GM21447 (cell line): ENCODE data around the gene FMNL1.
"Not testable (repeated sequence)": the region's sequence is repeated elsewhere in the genome, so short reads cannot be mapped to it uniquely, and the experiment has no call there.

ENCODE experiments used
- ATAC-seq: cut with Tn5 transposase; IDR thresholded peaks from one replicate; pipeline ENCODE4 v1.9.1; 2021; ENCODE audit not compliant: unreplicated experiment

The FMNL1 gene

DNA sequence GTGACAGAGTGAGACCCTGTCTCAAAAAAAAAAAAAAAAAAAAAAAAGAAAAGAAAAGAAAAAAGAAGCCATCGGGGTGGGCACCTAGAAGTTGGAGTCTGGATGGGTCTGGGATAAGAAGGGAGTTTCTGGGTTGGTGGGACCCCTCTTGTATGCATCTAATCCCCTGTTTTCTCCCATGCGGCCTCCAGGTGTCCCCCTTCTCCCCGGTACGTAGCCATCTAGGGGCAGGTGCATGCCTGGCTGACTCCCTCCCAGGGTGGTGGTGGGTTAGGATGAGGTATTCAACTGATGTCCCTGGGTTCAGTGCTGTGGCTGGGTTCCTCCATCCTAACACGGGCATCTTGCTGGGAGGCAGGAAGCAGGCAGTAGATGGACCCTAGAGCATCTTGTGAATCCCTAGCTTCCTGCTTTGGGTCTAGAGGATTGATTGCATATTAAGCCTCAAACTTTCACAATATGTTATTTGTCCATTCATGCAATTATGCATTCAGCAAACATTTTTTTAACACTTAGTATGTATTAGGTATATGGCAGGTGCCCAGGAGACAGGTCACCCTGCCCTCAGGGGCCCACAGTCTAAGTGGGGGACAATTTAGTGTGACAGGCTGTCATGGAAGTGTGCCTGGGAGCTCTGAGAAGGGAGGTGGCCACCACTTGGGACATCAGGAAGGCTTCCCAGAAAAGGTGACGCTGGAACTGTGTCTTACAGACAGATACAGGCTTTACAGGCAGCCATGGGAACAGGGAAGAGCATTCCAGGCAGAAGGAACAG is 13.1 kb downstream of the FMNL1 start:
- ATAC-seq: no peak

GRCh38 chr17:45235416-45236281 is 14.0 kb downstream of the FMNL1 start:
- ATAC-seq: no peak

DNA sequence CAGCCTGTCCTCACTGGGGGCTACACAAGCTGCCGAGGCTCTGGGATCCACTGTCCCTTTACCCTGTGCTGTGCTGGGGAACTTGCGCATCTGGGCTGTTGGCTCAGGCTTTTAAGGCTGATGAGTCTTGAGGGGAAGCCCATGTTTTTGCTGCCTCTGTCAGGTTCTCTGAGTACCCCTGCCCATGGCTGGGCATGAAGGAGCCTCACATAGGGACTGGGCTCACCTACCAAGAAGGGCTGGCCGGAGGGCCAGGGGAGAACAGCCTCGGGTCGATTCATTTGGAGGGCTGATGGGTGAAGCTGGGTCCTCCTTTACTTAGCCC is 14.6 kb downstream of the FMNL1 start:
- ATAC-seq: no peak

DNA sequence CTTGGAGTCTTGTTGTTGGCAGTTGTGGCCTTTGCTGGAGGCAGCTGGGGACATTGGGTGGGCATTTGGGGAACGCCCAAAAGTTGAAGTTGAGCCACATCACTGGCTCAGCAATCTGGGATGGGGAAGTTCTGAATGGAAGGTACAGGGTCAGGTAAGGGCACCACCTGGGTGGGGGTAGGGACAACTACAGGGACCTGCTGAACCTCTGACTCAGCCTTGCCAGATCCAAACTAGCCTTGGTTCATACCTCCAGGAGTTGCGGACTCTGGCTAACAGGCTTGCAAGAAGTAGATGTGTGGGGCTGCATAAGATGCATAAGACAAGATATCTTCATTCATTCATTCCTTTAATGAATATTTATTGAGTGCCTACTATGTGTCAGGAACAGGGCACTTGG is 16.0 kb downstream of the FMNL1 start:
- ATAC-seq: no peak

GRCh38 chr17:45238155-45238774 is 16.6 kb downstream of the FMNL1 start:
- no peak for ATAC-seq

GRCh38 chr17:45240905-45241327 is 19.2 kb downstream of the FMNL1 start:
- no peak for ATAC-seq

GRCh38 chr17:45241328-45242028 is 19.8 kb downstream of the FMNL1 start:
- ATAC-seq: no peak

DNA sequence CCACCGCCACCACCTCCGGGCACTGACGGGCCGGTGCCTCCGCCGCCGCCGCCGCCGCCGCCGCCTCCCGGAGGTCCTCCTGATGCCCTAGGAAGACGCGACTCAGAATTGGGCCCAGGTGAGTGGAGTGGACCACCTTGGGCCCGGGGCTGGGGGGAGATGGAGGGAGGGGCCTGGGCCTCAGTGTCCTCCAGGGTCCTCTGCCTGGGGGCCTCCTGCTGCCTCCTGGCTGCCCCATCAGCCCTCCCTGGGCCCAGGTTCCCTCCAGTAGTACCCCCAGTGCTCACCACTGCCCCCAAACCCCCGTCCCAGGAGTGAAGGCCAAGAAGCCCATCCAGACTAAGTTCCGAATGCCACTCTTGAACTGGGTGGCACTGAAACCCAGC is 20.3 kb downstream of the FMNL1 start:
- no peak for ATAC-seq

- ATAC-seq: no peak
Observed at GRCh38 chr17:45243750-45244149, 22.1 kb downstream of the FMNL1 start.

- ATAC-seq: no peak
Observed at GRCh38 chr17:45244725-45245656, 23.3 kb downstream of the FMNL1 start.

DNA sequence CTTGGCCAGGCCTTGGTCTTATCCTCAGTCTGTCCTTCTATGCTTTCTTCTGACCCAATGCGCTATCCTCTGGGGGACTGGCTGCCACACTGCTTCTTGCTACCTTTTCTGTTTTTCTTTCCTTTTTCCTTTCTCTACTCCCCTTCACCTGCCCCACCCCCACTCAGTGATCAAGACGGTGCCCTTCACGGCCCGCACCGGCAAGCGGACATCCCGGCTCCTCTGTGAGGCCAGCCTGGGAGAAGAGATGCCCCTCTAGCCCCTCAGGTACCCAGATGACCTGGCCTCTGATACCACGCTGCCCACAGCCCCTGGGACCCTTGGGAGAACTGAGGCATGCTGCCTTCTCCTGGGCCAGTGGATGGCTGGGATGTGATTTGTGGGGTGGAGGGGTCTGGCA is 24.7 kb downstream of the FMNL1 start:
- ATAC-seq: no peak

- ATAC-seq: no peak
Observed at GRCh38 chr17:45246861-45247428, 25.3 kb downstream of the FMNL1 start.

GRCh38 chr17:45247429-45248131 is 25.9 kb downstream of the FMNL1 start:
- peak; percentile 70 for ATAC-seq

DNA sequence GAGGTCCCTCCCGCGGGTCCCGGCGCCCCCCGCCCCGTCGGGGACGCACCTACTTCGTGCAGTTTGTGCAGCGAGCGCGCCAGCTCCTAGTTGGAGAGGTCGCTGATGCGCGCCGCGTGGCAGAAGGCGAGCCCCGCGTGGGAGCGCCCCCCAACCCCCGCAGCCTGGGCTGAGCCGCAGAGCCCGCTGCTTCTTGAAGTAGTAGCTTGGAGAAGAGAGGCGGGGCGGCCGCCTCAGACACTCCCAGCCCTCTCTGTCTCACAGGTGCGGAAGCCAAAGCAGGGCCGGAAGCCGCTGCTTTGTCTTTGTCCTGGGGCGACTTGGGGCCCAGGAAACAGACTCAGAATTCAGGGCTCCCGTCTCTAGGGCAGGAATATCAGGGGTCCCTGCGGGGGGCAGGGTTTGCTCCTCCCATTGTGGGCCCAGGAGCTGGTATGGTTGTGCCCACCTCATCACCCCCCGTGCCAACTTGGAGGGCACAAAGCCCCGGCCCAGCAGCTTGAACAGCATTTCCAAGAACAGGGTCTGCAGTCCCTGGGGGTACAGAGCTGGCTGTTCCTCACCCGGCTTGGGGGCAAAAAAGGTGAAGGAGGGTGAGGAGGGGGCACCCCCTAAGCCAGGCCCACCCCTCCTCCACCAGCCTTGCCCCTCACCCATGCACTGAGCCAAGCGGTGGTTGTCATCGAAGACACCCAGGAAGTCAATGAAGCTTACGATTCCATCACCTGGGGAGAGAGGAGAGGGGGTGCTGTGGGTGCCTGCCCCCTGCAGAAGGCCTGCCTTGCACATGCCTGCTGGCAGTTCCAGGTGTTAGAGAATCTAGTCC is 26.7 kb downstream of the FMNL1 start:
- ATAC-seq: peak; percentile 48

GRCh38 chr17:45251931-45252330 is 30.2 kb downstream of the FMNL1 start:
- no peak for ATAC-seq

DNA sequence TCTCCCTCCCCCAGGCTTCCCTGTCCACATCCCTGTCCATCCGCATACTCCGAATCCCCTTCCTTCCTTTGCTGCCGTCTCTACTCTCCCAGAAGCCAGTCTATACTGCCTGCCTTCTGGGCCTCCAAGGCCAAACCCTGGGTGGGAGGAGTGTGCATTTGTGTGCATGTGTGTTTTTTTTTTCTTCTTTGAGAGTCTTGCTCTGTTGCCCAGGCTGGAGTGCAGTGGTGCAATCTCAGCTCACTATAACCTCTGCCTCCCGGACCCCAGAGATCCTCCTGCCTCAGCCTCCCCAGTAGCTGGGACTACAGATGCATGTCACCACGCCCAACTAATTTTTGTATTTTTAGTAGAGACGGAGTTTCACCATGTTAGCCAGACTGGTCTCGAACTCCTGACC is 31.6 kb downstream of the FMNL1 start:
- not testable (repeated sequence) for ATAC-seq

- no peak for ATAC-seq
Observed at GRCh38 chr17:45253879-45254278, 32.2 kb downstream of the FMNL1 start.

DNA sequence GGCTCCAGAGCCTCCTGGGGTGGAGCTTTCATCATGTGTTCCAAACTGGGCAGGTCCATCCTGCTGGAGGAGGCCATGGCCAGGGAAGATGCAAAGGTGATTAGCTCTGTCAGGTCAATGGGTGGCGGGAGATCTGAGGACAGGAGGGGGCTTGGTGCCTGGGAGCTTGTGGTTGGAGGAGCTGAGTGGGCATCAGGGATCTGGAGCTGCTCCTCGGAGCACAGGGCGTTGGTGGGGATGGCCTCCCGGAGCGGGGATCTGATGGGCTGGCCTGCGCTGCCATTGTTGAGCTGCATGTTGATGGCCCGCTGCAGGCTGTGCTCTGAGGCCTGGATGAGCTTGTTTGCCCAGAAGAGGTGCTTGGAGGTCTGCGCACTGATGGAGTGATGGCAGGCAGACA is 33.7 kb downstream of the FMNL1 start:
- ATAC-seq: no peak
